H1 (cell line): Measurements from ENCODE around the gene PTPRT. TPM values are rescaled to one million over a fixed set of nuclear protein-coding genes. Genes with fewer than 3 reads are reported as not detected.

ENCODE experiments used
- CTCF ChIA-PET: fragments of 300-600 bp; sonication (Branson Sonifier 250); formaldehyde crosslinking; loops from one replicate; lab custom pipeline; 2021; ENCODE audit not compliant: partially characterized antibody; lab: Charles Lee
- POLR2A ChIA-PET: fragments of 300-600 bp; sonication (Branson Sonifier 250); formaldehyde crosslinking; loops from one replicate; lab custom pipeline; 2021; ENCODE audit warnings: inconsistent platforms; ENCODE audit not compliant: partially characterized antibody; lab: Charles Lee
- DNase-seq, 2 experiments: peaks; one replicate each; pipeline versions ENCODE4 v3.0.0 to v3.0.0-alpha.2; 2010 to 2022; ENCODE audit warnings: low spot score in 2 of 2, low read depth in 1 of 2, mixed read lengths in 1 of 2
- FAIRE-seq: peaks from 2 replicates; lab custom pipeline; 2011; peaks lifted over from hg19 to GRCh38; lab: Jason Lieb, UNC
- H2AFZ ChIP-seq: 2 replicates; pipeline ENCODE4 v1.8.1; 2012; ENCODE audit warnings: low read length, inconsistent platforms
- H2AK5ac ChIP-seq: 2 replicates; pipeline ENCODE4 v1.6.1; 2013; ENCODE audit warnings: low read depth, low read length
- H2BK120ac ChIP-seq: replicated peaks from 2 replicates; pipeline ENCODE3; 2013; ENCODE audit warnings: low read depth, low read length, inconsistent platforms
- H2BK12ac ChIP-seq: 2 replicates; pipeline ENCODE4 v1.6.1; 2013; ENCODE audit warnings: low read depth, low read length
- H2BK15ac ChIP-seq: 2 replicates; pipeline ENCODE4 v1.6.1; 2013; ENCODE audit warnings: low read length
- H2BK20ac ChIP-seq: 2 replicates; pipeline ENCODE4 v1.6.1; 2013; ENCODE audit warnings: low read length
- H2BK5ac ChIP-seq: 2 replicates; pipeline ENCODE4 v1.6.1; 2013; ENCODE audit warnings: low read depth, low read length
- H3K14ac ChIP-seq: 2 replicates; pipeline ENCODE4 v1.6.1; 2013; ENCODE audit warnings: inconsistent platforms; ENCODE audit not compliant: insufficient read length
- H3K18ac ChIP-seq: 2 replicates; pipeline ENCODE4 v1.6.1; 2013; ENCODE audit warnings: low read length; ENCODE audit errors: extremely low read depth
- H3K23ac ChIP-seq: 2 replicates; pipeline ENCODE4 v1.6.1; 2013; ENCODE audit warnings: inconsistent platforms; ENCODE audit not compliant: insufficient read length
- H3K23me2 ChIP-seq: 2 replicates; pipeline ENCODE4 v1.6.1; 2013; ENCODE audit warnings: low read depth, low read length
- H3K27ac ChIP-seq: 2 replicates; pipeline ENCODE4 v1.6.1; 2011; ENCODE audit warnings: low read depth, low read length, inconsistent platforms
- H3K27me3 ChIP-seq, 4 experiments: replicated peaks in 1 of 4; 1 replicate in 1 of 4; 2 replicates in 3 of 4; pipeline versions ENCODE4 v1.6.1 to v1.8.1; 2011 to 2013; ENCODE audit warnings: low read length in 3 of 4, mild to moderate bottlenecking in 3 of 4, inconsistent platforms in 2 of 4, mixed read lengths in 2 of 4, moderate library complexity in 1 of 4; ENCODE audit not compliant: control insufficient read depth in 3 of 4, insufficient read depth in 3 of 4; ENCODE audit errors: extremely low read depth in 1 of 4
- H3K36me3 ChIP-seq, 4 experiments: 2 replicates each; pipeline versions ENCODE4 v1.6.1 to v1.8.1; 2011 to 2013; ENCODE audit warnings: mild to moderate bottlenecking in 4 of 4, low read length in 3 of 4, moderate library complexity in 2 of 4, control low read depth in 1 of 4, inconsistent platforms in 1 of 4; ENCODE audit not compliant: insufficient read depth in 4 of 4, control insufficient read depth in 2 of 4
- H3K4ac ChIP-seq: replicated peaks from 2 replicates; pipeline ENCODE3; 2013; ENCODE audit warnings: low read length, low read depth, mixed read lengths, inconsistent platforms; ENCODE audit not compliant: insufficient read length
- H3K4me1 ChIP-seq, 4 experiments: replicated peaks in 1 of 4; 1 replicate in 1 of 4; 2 replicates in 3 of 4; pipeline versions ENCODE4 v1.6.1 to v1.8.1; 2011 to 2013; ENCODE audit warnings: low read length in 3 of 4, inconsistent platforms in 2 of 4, mixed read lengths in 1 of 4; ENCODE audit not compliant: insufficient read depth in 4 of 4, control insufficient read depth in 3 of 4
- H3K4me2 ChIP-seq, 2 experiments: 2 replicates each; pipeline versions ENCODE4 v1.6.1 to v1.8.1; 2011 to 2013; ENCODE audit warnings: low read depth in 2 of 2, low read length in 2 of 2, control low read depth in 1 of 2, inconsistent platforms in 1 of 2, mild to moderate bottlenecking in 1 of 2; ENCODE audit not compliant: insufficient read depth in 1 of 2
- H3K4me3 ChIP-seq, 4 experiments: fragments of 200-600, 300-600 bp in 1 of 4; sonication (generic), shearing (Covaris generic), sonication (Bioruptor Twin) in 1 of 4; 2 replicates each; pipeline versions ENCODE4 v1.5.1 to v1.8.1; 2011 to 2016; ENCODE audit warnings: low read length in 4 of 4, low read depth in 3 of 4, control low read depth in 2 of 4, inconsistent platforms in 2 of 4, mild to moderate bottlenecking in 2 of 4, mixed read lengths in 1 of 4, moderate library complexity in 1 of 4; ENCODE audit not compliant: insufficient read depth in 2 of 4; ENCODE audit errors: extremely low read depth in 1 of 4
- H3K56ac ChIP-seq: replicated peaks from 2 replicates; pipeline ENCODE3; 2013; ENCODE audit warnings: low read depth, mild to moderate bottlenecking, mixed read lengths, low read length, inconsistent platforms; ENCODE audit not compliant: insufficient read length
- H3K79me1 ChIP-seq: 2 replicates; pipeline ENCODE4 v1.6.1; 2013; ENCODE audit warnings: low read depth, low read length, control low read depth
- H3K79me2 ChIP-seq, 2 experiments: 2 replicates each; pipeline versions ENCODE4 v1.6.1 to v1.8.1; 2012 to 2013; ENCODE audit warnings: low read length in 2 of 2, mild to moderate bottlenecking in 2 of 2, inconsistent platforms in 1 of 2; ENCODE audit not compliant: insufficient read depth in 2 of 2, control insufficient read depth in 1 of 2
- H3K9ac ChIP-seq, 4 experiments: replicated peaks in 1 of 4; 1 replicate in 1 of 4; 2 replicates in 3 of 4; pipeline versions ENCODE4 v1.6.1 to v1.8.1; 2011 to 2013; ENCODE audit warnings: low read depth in 3 of 4, low read length in 3 of 4, control low read depth in 2 of 4, mild to moderate bottlenecking in 2 of 4, moderate library complexity in 2 of 4, inconsistent platforms in 1 of 4; ENCODE audit errors: extremely low read depth in 1 of 4
- H3K9me3 ChIP-seq, 2 experiments: 2 replicates each; pipeline versions ENCODE4 v1.6.1 to v1.8.1; 2012 to 2013; ENCODE audit warnings: mild to moderate bottlenecking in 2 of 2, moderate library complexity in 2 of 2, control low read depth in 1 of 2, inconsistent platforms in 1 of 2, low read depth in 1 of 2, low read length in 1 of 2, mixed read lengths in 1 of 2; ENCODE audit not compliant: insufficient read depth in 2 of 2
- H4K20me1 ChIP-seq, 2 experiments: replicated peaks in 1 of 2; 2 replicates each; pipeline versions ENCODE3 to v1.8.1; 2011 to 2013; ENCODE audit warnings: inconsistent platforms in 2 of 2, low read length in 2 of 2, mild to moderate bottlenecking in 1 of 2; ENCODE audit not compliant: insufficient read depth in 2 of 2, control insufficient read depth in 1 of 2
- H4K5ac ChIP-seq: 2 replicates; pipeline ENCODE4 v1.6.1; 2013; ENCODE audit warnings: low read length, low read depth, mixed read lengths, inconsistent platforms; ENCODE audit not compliant: insufficient read length
- H4K8ac ChIP-seq: 2 replicates; pipeline ENCODE4 v1.8.0; 2013; ENCODE audit warnings: mild to moderate bottlenecking, moderate library complexity, low read length, inconsistent platforms; ENCODE audit not compliant: insufficient read depth; ENCODE audit errors: extremely low read depth
- H4K91ac ChIP-seq: replicated peaks from 2 replicates; pipeline ENCODE3; 2013; ENCODE audit warnings: low read length, mixed read lengths, inconsistent platforms; ENCODE audit not compliant: insufficient read length
- EZH2 ChIP-seq: fragments of 200-600 bp; sonication (generic); IDR thresholded peaks from 2 replicates; pipeline ENCODE4 v1.7.1; 2012; ENCODE audit warnings: low read depth, mild to moderate bottlenecking, moderate library complexity, low read length, inconsistent platforms; ENCODE audit not compliant: severe bottlenecking
- JUN ChIP-seq: IDR thresholded peaks from 2 replicates; pipeline ENCODE4 v1.6.1; 2011; ENCODE audit warnings: low read depth, mild to moderate bottlenecking, improper control_type of control experiment, low read length
- KDM1A ChIP-seq: fragments of 200-600, 300-600 bp; sonication (generic); IDR thresholded peaks from 2 replicates; pipeline ENCODE4 v1.7.1; 2016; ENCODE audit warnings: mild to moderate bottlenecking, low read length, borderline replicate concordance
- RFX5 ChIP-seq: IDR thresholded peaks from 2 replicates; pipeline ENCODE4 v1.6.1; 2011; ENCODE audit warnings: low read depth, low read length, improper control_type of control experiment, borderline replicate concordance
- SIRT6 ChIP-seq: IDR thresholded peaks from one replicate; pipeline ENCODE4 v1.7.1; 2012; ENCODE audit warnings: low read length, inconsistent platforms
- SP4 ChIP-seq: IDR thresholded peaks from 2 replicates; pipeline ENCODE4 v1.6.1; 2012; ENCODE audit warnings: low read length, inconsistent platforms
- TAF1 ChIP-seq: IDR thresholded peaks from 2 replicates; pipeline ENCODE4 v1.6.1; 2011; ENCODE audit warnings: mild to moderate bottlenecking, low read depth, low read length
- WGBS, 2 experiments: shearing (Covaris generic) in 1 of 2; methylation state at CpG; one replicate each; pipeline versions ENCODE4 v1.1.6 to v1.1.7; 2013 to 2015; ENCODE audit warnings: low lambda C conversion rate in 2 of 2, mixed read lengths in 2 of 2, inconsistent platforms in 1 of 2, low coverage in 1 of 2, missing lambda C conversion rate in 1 of 2; ENCODE audit not compliant: insufficient replicate concordance in 2 of 2, insufficient coverage in 1 of 2, insufficient read length in 1 of 2; ENCODE audit errors: extremely low coverage in 1 of 2, missing lambda C conversion rate in 1 of 2; 5-methylcytosine and 5-hydroxymethylcytosine counted together
- polyA plus RNA-seq, 7 experiments: library from polyadenylated mRNA; depleted of rRNA in 3 of 7; stranded (reverse) in 5 of 7; unstranded in 2 of 7; fragments of >200 nt in 5 of 7; fragments of 200-250 nt in 2 of 7; gene quantifications; 1 replicate in 5 of 7; 2 replicates in 1 of 7; 4 replicates in 1 of 7; pipeline versions ENCODE4 v1.2.1 to v1.2.3, GENCODE V29; 2011 to 2013; ENCODE audit warnings: missing spikeins in 2 of 7, mixed read lengths in 2 of 7
- total RNA-seq: library from RNA; stranded (reverse); fragmentation: NEBNext Ultra II Directional; extraction: Animal tissue kit (Norgen Biotek cat#: 25700); gene quantifications from 2 replicates; pipeline ENCODE4 v1.2.1, GENCODE V29; 2021

Gene PTPRT
- total and polyA plus RNA-seq, 2 of the 8 experiments (the other 6 are each of a cell fraction or from before 2014, with no cell fraction given) = 0.33 to 1.8 TPM

- 88% methylated on average over 6 of the region's 6 CpGs; no CpG with 5 or more reads in 1 of the 2 experiments for WGBS, 2 experiments
- TF ChIP-seq JUN (no peak), SIRT6 (no peak), TAF1 (no peak), KDM1A (no peak), EZH2 (no peak), SP4 (no peak), RFX5 (no peak)
- no peak overlapping the region for H3K27ac ChIP-seq
Measured at GRCh38 chr20:42370075-42370474, 819.6 kb downstream of the PTPRT start.

More at GRCh38 chr20:42370075-42370474, 819.6 kb downstream of the PTPRT start:
- no peak overlapping the region for H2BK15ac ChIP-seq
- no peak overlapping the region; the same call in 1 of the 2 replicates for H2AFZ ChIP-seq
- no peak overlapping the region for H3K23ac ChIP-seq
- no peaks in the 10 kb centered on the region for H3K9me3 ChIP-seq
- H3K4me1 ChIP-seq = no peaks in the 10 kb centered on the region
- no peak overlapping the region for H3K4me3 ChIP-seq
- H4K5ac ChIP-seq = no peak overlapping the region
- H2AK5ac ChIP-seq = no peak overlapping the region
- no peaks in the 10 kb centered on the region for H3K79me2 ChIP-seq
- H3K4me2 ChIP-seq = no peak overlapping the region
- no peak overlapping the region for H3K18ac ChIP-seq
- H3K79me1 ChIP-seq = no peaks in the 10 kb centered on the region
- H3K36me3 ChIP-seq = no peaks in the 10 kb centered on the region
- H3K27me3 ChIP-seq = no peaks in the 10 kb centered on the region
- ChIA-PET POLR2A (no interaction called here), CTCF (interaction anchor here (0.5 to 1.5 kb wide), 2 partner anchors 13 to 1153 kb away, joined by 3 to 4 read pairs; no protein-coding TSS in a partner anchor)
- H2BK12ac ChIP-seq = no peak overlapping the region
- no peak overlapping the region for H3K9ac ChIP-seq
- DNase-seq (no peak), FAIRE-seq (no peak)
- no peak overlapping the region for H2BK5ac ChIP-seq
- H3K23me2 ChIP-seq = no peaks in the 10 kb centered on the region
- no peak overlapping the region for H3K56ac ChIP-seq
- no peak overlapping the region for H2BK120ac ChIP-seq
- no peak overlapping the region for H3K4ac ChIP-seq
- no peak overlapping the region for H4K91ac ChIP-seq
- H3K14ac ChIP-seq = no peak overlapping the region
- H4K20me1 ChIP-seq = no peaks in the 10 kb centered on the region
- no peak overlapping the region for H4K8ac ChIP-seq
- no peak overlapping the region for H2BK20ac ChIP-seq
